ENCODE data around the gene FKBP11.

FKBP11 gene

DNA sequence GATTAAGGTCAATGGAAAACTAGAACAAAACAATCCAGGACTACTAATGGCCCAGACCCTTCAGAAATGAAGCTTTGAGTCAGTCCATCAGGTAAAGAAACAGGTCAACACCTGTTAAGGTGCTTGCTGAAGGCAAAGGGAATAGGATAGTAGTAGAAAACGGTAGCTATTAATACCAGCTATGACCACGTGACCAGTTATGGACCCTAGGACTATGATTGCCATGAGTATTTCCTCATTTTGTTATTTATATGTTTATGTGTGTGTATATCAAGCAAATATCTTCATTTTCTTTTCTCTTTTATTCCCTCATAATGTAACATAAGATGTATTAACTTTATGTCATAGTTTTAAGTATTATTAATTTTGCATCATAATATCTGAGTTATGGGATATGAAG lies 25.6 kb downstream of the FKBP11 start:
- H3K9me2 ChIP-seq (replicated peaks; ENCODE audit: low read depth, low read length) = no peaks in the 10 kb centered on the region
- H4K20me1 ChIP-seq (ENCODE audit: insufficient read depth, low read length, poor library complexity, severe bottlenecking) = no peaks in the 10 kb centered on the region
- H3K79me2 ChIP-seq (ENCODE audit: insufficient read depth, low read length) = no peaks in the 10 kb centered on the region
- no peak overlapping the region for H3K4me3 ChIP-seq (ENCODE audit: low read length, poor library complexity, severe bottlenecking)
- no peaks in the 10 kb centered on the region for H3K9me3 ChIP-seq (ENCODE audit: insufficient read depth, low read depth, low read length)
- H3K4me2 ChIP-seq (ENCODE audit: low read depth, low read length, poor library complexity, severe bottlenecking) = no peak overlapping the region
- no peaks in the 10 kb centered on the region for H3K4me1 ChIP-seq (ENCODE audit: insufficient read depth, low read length, poor library complexity, severe bottlenecking)
- TF ChIP-seq, protein P1, sequence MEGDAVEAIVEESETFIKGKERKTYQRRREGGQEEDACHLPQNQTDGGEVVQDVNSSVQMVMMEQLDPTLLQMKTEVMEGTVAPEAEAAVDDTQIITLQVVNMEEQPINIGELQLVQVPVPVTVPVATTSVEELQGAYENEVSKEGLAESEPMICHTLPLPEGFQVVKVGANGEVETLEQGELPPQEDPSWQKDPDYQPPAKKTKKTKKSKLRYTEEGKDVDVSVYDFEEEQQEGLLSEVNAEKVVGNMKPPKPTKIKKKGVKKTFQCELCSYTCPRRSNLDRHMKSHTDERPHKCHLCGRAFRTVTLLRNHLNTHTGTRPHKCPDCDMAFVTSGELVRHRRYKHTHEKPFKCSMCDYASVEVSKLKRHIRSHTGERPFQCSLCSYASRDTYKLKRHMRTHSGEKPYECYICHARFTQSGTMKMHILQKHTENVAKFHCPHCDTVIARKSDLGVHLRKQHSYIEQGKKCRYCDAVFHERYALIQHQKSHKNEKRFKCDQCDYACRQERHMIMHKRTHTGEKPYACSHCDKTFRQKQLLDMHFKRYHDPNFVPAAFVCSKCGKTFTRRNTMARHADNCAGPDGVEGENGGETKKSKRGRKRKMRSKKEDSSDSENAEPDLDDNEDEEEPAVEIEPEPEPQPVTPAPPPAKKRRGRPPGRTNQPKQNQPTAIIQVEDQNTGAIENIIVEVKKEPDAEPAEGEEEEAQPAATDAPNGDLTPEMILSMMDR (conservative IDR thresholded peaks at IDR 0.05; ENCODE audit: low read length) = no peak
- no peak for TF ChIP-seq EZH2phosphoT487 (IDR thresholded peaks at IDR 0.05; ENCODE audit: borderline replicate concordance)
- H3K36me3 ChIP-seq (ENCODE audit: insufficient read depth, low read length) = no peaks in the 10 kb centered on the region
- H3K9ac ChIP-seq (ENCODE audit: low read depth, low read length, poor library complexity, severe bottlenecking) = no peak overlapping the region
- H3K27me3 ChIP-seq (ENCODE audit: insufficient read depth, low read length, poor library complexity, severe bottlenecking) = no peaks in the 10 kb centered on the region
- no peak overlapping the region for H2AFZ ChIP-seq (ENCODE audit: low read length)
- H3F3A ChIP-seq (ENCODE audit: low read depth) = no peaks in the 10 kb centered on the region

DNA sequence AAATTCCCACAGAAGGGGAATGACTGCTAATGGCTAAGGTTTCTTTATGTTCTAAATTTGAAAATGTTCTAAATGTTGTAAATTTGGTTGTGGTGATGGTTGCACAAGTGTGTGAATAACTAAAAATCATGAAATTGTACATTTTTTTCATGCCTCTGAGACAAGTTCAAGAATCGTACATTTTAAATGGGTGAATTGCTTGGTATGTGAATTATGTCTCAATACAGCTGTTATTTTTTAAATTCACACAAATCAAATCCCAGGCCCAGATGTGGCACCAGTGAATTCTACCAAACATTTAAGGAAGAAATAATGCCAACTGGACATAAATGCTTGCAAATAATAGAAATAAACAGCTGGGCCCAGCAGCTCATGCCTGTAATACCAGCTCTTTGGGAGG lies 31.0 kb downstream of the FKBP11 start:
- Histone ChIP-seq H2AFZ (ENCODE audit: low read length) (no peak overlapping the region), H3K4me2 (ENCODE audit: low read depth, low read length, poor library complexity, severe bottlenecking) (no peak overlapping the region), H3K4me3 (ENCODE audit: low read length, poor library complexity, severe bottlenecking) (no peak overlapping the region), H3K4me1 (ENCODE audit: insufficient read depth, low read length, poor library complexity, severe bottlenecking) (peaks cover 3% of the 10 kb centered on the region), H3K9me2 (replicated peaks; ENCODE audit: low read depth, low read length) (no peaks in the 10 kb centered on the region), H3K9me3 (ENCODE audit: insufficient read depth, low read depth, low read length) (no peaks in the 10 kb centered on the region), H3K9ac (ENCODE audit: low read depth, low read length, poor library complexity, severe bottlenecking) (no peak overlapping the region), H3K27me3 (ENCODE audit: insufficient read depth, low read length, poor library complexity, severe bottlenecking) (no peaks in the 10 kb centered on the region), H3F3A (ENCODE audit: low read depth) (no peaks in the 10 kb centered on the region), H3K36me3 (ENCODE audit: insufficient read depth, low read length) (no peaks in the 10 kb centered on the region), H3K79me2 (ENCODE audit: insufficient read depth, low read length) (no peaks in the 10 kb centered on the region), H4K20me1 (ENCODE audit: insufficient read depth, low read length, poor library complexity, severe bottlenecking) (no peaks in the 10 kb centered on the region)
- TF ChIP-seq EZH2phosphoT487 (IDR thresholded peaks at IDR 0.05; ENCODE audit: borderline replicate concordance) = no peak

DNA sequence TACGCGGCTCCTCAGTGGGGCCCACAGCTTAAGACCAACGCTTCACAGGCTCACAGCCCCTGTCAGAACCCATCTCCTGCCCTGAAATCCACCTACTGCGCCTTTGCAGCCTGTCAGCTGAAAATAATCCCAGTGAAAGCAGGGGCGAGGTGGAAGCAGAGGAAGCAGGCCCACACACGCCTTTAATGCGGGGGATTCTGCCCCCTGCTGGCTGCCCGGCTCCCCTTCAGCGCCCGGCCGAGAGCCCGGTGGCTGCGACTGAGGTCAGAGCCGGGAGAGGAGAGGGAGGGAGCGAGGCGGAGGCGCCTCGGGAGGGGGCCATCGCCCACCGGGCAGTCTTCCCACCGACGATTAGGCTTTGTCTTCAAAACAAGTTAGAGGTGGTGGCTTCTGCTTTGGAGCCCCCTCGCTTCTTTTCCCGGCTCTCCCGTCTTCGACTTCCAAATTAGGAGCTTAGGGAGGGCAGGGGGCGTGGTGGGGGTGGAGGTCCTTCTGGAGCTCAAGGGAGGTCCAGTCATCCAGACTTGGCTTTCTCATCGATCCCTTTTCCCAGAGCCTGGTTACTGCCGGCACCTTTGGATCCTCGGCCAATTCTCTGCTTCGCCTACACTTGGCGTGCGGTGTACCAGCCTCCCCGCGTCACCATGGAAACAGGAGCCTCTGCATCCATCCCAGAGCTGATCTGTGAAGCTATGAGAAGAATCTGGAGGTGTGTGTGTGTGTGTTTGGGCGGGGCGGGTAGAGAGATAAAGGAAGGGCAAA lies 34.5 kb downstream of the FKBP11 start:
- no peak for TF ChIP-seq EZH2phosphoT487 (IDR thresholded peaks at IDR 0.05; ENCODE audit: borderline replicate concordance)
- TF ChIP-seq, protein P1 (conservative IDR thresholded peaks at IDR 0.05; ENCODE audit: low read length) = peak; percentile 90
- Histone ChIP-seq H3K4me2 (ENCODE audit: low read depth, low read length, poor library complexity, severe bottlenecking) (peak overlapping the region; percentile 55), H4K20me1 (ENCODE audit: insufficient read depth, low read length, poor library complexity, severe bottlenecking) (no peaks in the 10 kb centered on the region), H3K27me3 (ENCODE audit: insufficient read depth, low read length, poor library complexity, severe bottlenecking) (no peaks in the 10 kb centered on the region), H3K4me1 (ENCODE audit: insufficient read depth, low read length, poor library complexity, severe bottlenecking) (peaks cover 3% of the 10 kb centered on the region), H3K4me3 (ENCODE audit: low read length, poor library complexity, severe bottlenecking) (peak overlapping the region; percentile 16), H3K9me2 (replicated peaks; ENCODE audit: low read depth, low read length) (no peaks in the 10 kb centered on the region), H3K36me3 (ENCODE audit: insufficient read depth, low read length) (no peaks in the 10 kb centered on the region), H3K9ac (ENCODE audit: low read depth, low read length, poor library complexity, severe bottlenecking) (peak overlapping the region; percentile 47), H3K79me2 (ENCODE audit: insufficient read depth, low read length) (no peaks in the 10 kb centered on the region), H3K9me3 (ENCODE audit: insufficient read depth, low read depth, low read length) (no peaks in the 10 kb centered on the region), H2AFZ (ENCODE audit: low read length) (peak overlapping the region; percentile 93), H3F3A (ENCODE audit: low read depth) (no peaks in the 10 kb centered on the region)

DNA sequence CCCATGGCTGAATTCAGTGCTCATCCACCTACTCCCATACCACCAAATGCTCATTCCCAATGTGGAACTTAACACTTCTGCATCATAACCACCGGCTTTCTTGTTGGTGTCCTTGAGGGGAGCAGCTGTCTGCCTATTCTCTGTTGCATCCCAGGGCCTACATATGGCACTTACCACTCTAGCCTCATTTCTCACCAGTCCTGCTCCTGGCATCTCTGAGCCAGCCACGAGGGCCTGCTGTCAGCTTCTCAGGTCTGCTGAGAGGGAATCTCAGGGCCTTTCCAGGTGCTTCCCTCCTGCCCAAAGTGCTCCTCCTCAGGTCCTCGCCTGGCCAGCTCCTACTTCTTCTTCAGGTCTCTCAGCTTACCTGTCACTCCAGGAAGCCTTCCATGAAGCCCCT lies 35.6 kb downstream of the FKBP11 start:
- Histone ChIP-seq H3K4me3 (ENCODE audit: low read length, poor library complexity, severe bottlenecking) (no peak overlapping the region), H3K36me3 (ENCODE audit: insufficient read depth, low read length) (no peaks in the 10 kb centered on the region), H3K4me1 (ENCODE audit: insufficient read depth, low read length, poor library complexity, severe bottlenecking) (peaks cover 3% of the 10 kb centered on the region), H4K20me1 (ENCODE audit: insufficient read depth, low read length, poor library complexity, severe bottlenecking) (no peaks in the 10 kb centered on the region), H3K4me2 (ENCODE audit: low read depth, low read length, poor library complexity, severe bottlenecking) (no peak overlapping the region), H3F3A (ENCODE audit: low read depth) (no peaks in the 10 kb centered on the region), H3K9ac (ENCODE audit: low read depth, low read length, poor library complexity, severe bottlenecking) (peak overlapping the region; percentile 47), H3K9me2 (replicated peaks; ENCODE audit: low read depth, low read length) (no peaks in the 10 kb centered on the region), H2AFZ (ENCODE audit: low read length) (peak overlapping the region; percentile 93; the same call in 1 of the 2 replicates), H3K79me2 (ENCODE audit: insufficient read depth, low read length) (no peaks in the 10 kb centered on the region), H3K9me3 (ENCODE audit: insufficient read depth, low read depth, low read length) (no peaks in the 10 kb centered on the region), H3K27me3 (ENCODE audit: insufficient read depth, low read length, poor library complexity, severe bottlenecking) (no peaks in the 10 kb centered on the region)
- TF ChIP-seq, protein P1 (conservative IDR thresholded peaks at IDR 0.05; ENCODE audit: low read length) = no peak
- no peak for TF ChIP-seq EZH2phosphoT487 (IDR thresholded peaks at IDR 0.05; ENCODE audit: borderline replicate concordance)

Measured in Loucy (cell line).